ENCODE measurements around the gene ETFRF1. TPM values are rescaled to one million over a fixed set of nuclear protein-coding genes. Genes with fewer than 3 reads are reported as not detected.

Gene ETFRF1
- total and polyA plus RNA-seq, 2 of the 8 experiments (the other 6 are each of a cell fraction or from before 2014, with no cell fraction given) = 4.3 to 7.7 TPM

GRCh38 chr12:25245491-25245890, 50.5 kb downstream of the ETFRF1 start:
- Histone ChIP-seq H4K8ac (ENCODE audit: extremely low read depth, insufficient read depth, low read length) (no peak overlapping the region), H4K91ac (replicated peaks; ENCODE audit: insufficient read length, low read length) (no peak overlapping the region), H3K4ac (replicated peaks; ENCODE audit: insufficient read length, low read depth, low read length) (no peak overlapping the region), H3K9me3 (ENCODE audit: insufficient read depth in 2 of 2, low read depth in 1 of 2, low read length in 1 of 2) (no peaks in the 10 kb centered on the region), H3K27me3 (replicated peaks in 1 of 4; ENCODE audit: control insufficient read depth in 3 of 4, extremely low read depth in 1 of 4, insufficient read depth in 3 of 4, low read length in 3 of 4) (no peaks in the 10 kb centered on the region), H2BK120ac (replicated peaks; ENCODE audit: low read depth, low read length) (no peak overlapping the region), H3K27ac (ENCODE audit: low read depth, low read length) (no peak overlapping the region), H4K20me1 (replicated peaks in 1 of 2; ENCODE audit: control insufficient read depth in 1 of 2, insufficient read depth in 2 of 2, low read length in 2 of 2) (peaks cover 5 to 13% of the 10 kb centered on the region in 2 experiments), H2BK20ac (ENCODE audit: low read length) (no peak overlapping the region), H3K4me2 (ENCODE audit: insufficient read depth in 1 of 2, low read depth in 2 of 2, low read length in 2 of 2) (no peak overlapping the region), H3K79me1 (ENCODE audit: low read depth, low read length) (no peaks in the 10 kb centered on the region; the same call in 1 of the 2 replicates), H2BK5ac (ENCODE audit: low read depth, low read length) (no peak overlapping the region), H2BK12ac (ENCODE audit: low read depth, low read length) (no peak overlapping the region), H3K4me1 (replicated peaks in 1 of 4; ENCODE audit: control insufficient read depth in 3 of 4, insufficient read depth in 4 of 4, low read length in 3 of 4) (no peaks in the 10 kb centered on the region; a peak in 1 of 7 replicates), H2BK15ac (ENCODE audit: low read length) (no peak overlapping the region), H3K14ac (ENCODE audit: insufficient read length) (no peak overlapping the region), H4K5ac (ENCODE audit: insufficient read length, low read depth, low read length) (no peak overlapping the region), H3K36me3 (ENCODE audit: control insufficient read depth in 2 of 4, insufficient read depth in 4 of 4, low read length in 3 of 4) (peaks cover 0 to 26% (median 0%) of the 10 kb centered on the region in 4 experiments; a peak in 6 of 8 replicates), H3K56ac (replicated peaks; ENCODE audit: insufficient read length, low read depth, low read length) (no peak overlapping the region), H3K18ac (ENCODE audit: extremely low read depth, low read length) (no peak overlapping the region), H3K79me2 (ENCODE audit: control insufficient read depth in 1 of 2, insufficient read depth in 2 of 2, low read length in 2 of 2) (peaks cover 10 to 81% of the 10 kb centered on the region in 2 experiments), H3K4me3 (ENCODE audit: extremely low read depth in 1 of 4, insufficient read depth in 2 of 4, low read depth in 3 of 4, low read length in 4 of 4) (no peak overlapping the region), H2AK5ac (ENCODE audit: low read depth, low read length) (no peak overlapping the region), H2AFZ (ENCODE audit: low read length) (no peak overlapping the region), H3K23me2 (ENCODE audit: low read depth, low read length) (peaks cover 5% of the 10 kb centered on the region; the same call in 1 of the 2 replicates), H3K9ac (replicated peaks in 1 of 4; ENCODE audit: extremely low read depth in 1 of 4, low read depth in 3 of 4, low read length in 3 of 4) (no peak overlapping the region), H3K23ac (ENCODE audit: insufficient read length) (no peak overlapping the region)
- FAIRE-seq = no peak
- POLR2A ChIA-PET (ENCODE audit: partially characterized antibody) = interaction anchor here (1.1 kb wide), 2 partner anchors 11 to 17 kb away, joined by 3 read pairs; no protein-coding TSS in a partner anchor
- WGBS, 2 experiments (ENCODE audit: extremely low coverage in 1 of 2, insufficient coverage in 1 of 2, insufficient read length in 1 of 2, insufficient replicate concordance in 2 of 2, low coverage in 1 of 2, low lambda C conversion rate in 2 of 2, missing lambda C conversion rate in 1 of 2) = 91% methylated on average over 6 of the region's 6 CpGs; no CpG with 5 or more reads in 1 of the 2 experiments
- CTCF ChIA-PET (ENCODE audit: partially characterized antibody) = interaction anchor here (0.7 to 1.7 kb wide), 5 partner anchors 11 to 164 kb away, joined by 3 to 4 read pairs (median 4); no protein-coding TSS in a partner anchor
- DNase-seq (ENCODE audit: low read depth in 1 of 2, low spot score in 2 of 2) = no peak
- TF ChIP-seq ATF3 (IDR thresholded peaks at IDR 0.05; ENCODE audit: insufficient read depth, low read depth, low read length) = no peak
- no peak for TF ChIP-seq BRCA1 (IDR thresholded peaks at IDR 0.05; ENCODE audit: low read depth, low read length)
- TF ChIP-seq GABPA (IDR thresholded peaks at IDR 0.05; ENCODE audit: borderline replicate concordance, insufficient read depth, low read length) = no peak
- TF ChIP-seq CREB1 (IDR thresholded peaks at IDR 0.05) = no peak
- no peak for TF ChIP-seq TBP (IDR thresholded peaks at IDR 0.05; ENCODE audit: low read depth, low read length)
- no peak for TF ChIP-seq ATF2 (IDR thresholded peaks at IDR 0.05; ENCODE audit: low read length)
- no peak for TF ChIP-seq NRF1 (IDR thresholded peaks at IDR 0.05; ENCODE audit: low read depth, low read length)
- TF ChIP-seq GTF2F1 (IDR thresholded peaks at IDR 0.05; ENCODE audit: borderline replicate concordance, low read depth, low read length) = no peak
- TF ChIP-seq ZNF274 (IDR thresholded peaks at IDR 0.05; ENCODE audit: borderline replicate concordance, extremely low read depth, low read length) = no peak
- TF ChIP-seq KDM4A (IDR thresholded peaks at IDR 0.05; ENCODE audit: low read depth, low read length, severe bottlenecking) = no peak
- no peak for TF ChIP-seq SUZ12 (IDR thresholded peaks at IDR 0.05; ENCODE audit: low read length)
- no peak for TF ChIP-seq CHD1 (IDR thresholded peaks at IDR 0.05; ENCODE audit: low read depth, low read length)

All from H1 (cell line).